ENCODE measurements around the gene GIN1. TPM values are rescaled to one million over a fixed set of nuclear protein-coding genes. Genes with fewer than 3 reads are reported as not detected.
A peak's percentile ranks its signal among the peaks of the same experiment; 100 is the strongest.

GIN1 gene
- total RNA-seq, 1 donor from 2014 or later: 5.4 TPM

DNA sequence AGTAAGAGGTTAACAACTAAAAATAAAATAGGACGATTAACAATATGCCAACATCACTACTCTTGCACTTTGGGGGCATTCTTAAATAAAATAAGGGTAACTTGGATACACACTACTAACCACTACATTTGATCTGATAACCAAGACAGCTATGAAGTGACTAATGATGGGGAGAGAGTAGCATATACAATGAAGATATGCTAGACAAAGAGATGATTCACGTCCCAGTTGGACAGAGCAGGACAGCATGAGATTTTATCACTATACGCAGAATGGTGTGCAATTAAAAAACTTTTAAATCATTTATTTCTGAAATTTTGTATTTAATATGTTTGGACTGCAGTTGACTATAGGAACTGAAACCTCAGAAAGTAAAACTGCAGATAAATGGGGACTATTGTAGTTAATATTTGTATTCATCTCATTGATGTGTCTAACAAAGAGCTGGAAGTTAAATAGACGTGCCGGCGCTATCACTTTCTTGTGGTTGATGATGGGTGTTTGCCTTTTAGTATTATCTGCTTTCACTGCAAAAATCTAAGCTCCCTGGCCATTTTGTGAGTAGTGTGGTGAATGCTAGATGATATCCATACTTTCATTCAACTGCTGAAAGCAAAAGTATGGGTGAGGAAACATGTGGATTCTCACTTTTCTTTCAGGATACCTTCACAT lies 18.7 kb downstream of the GIN1 start:
- FAIRE-seq: no peak
- Histone ChIP-seq H4K20me1 (ENCODE audit: insufficient read depth, low read length) (no peaks in the 10 kb centered on the region), H3K4me2 (ENCODE audit: low read length) (no peak overlapping the region), H3K4me1 (ENCODE audit: insufficient read depth, low read length) (no peaks in the 10 kb centered on the region), H3K27ac (ENCODE audit: low read depth, low read length) (no peak overlapping the region), H3K36me3 (ENCODE audit: insufficient read depth, low read length) (peaks cover 2% of the 10 kb centered on the region), H3K79me2 (ENCODE audit: insufficient read depth, low read length) (no peaks in the 10 kb centered on the region), H3K27me3 (ENCODE audit: insufficient read depth, low read length) (no peaks in the 10 kb centered on the region), H3K9ac (ENCODE audit: low read length) (no peak overlapping the region), H3K4me3 (ENCODE audit: insufficient read depth, low read depth, low read length) (no peak overlapping the region), H2AFZ (ENCODE audit: low read depth, low read length) (no peak overlapping the region), H3K9me3 (ENCODE audit: insufficient read depth, low read depth, low read length) (no peaks in the 10 kb centered on the region)
- TF ChIP-seq, protein P1, sequence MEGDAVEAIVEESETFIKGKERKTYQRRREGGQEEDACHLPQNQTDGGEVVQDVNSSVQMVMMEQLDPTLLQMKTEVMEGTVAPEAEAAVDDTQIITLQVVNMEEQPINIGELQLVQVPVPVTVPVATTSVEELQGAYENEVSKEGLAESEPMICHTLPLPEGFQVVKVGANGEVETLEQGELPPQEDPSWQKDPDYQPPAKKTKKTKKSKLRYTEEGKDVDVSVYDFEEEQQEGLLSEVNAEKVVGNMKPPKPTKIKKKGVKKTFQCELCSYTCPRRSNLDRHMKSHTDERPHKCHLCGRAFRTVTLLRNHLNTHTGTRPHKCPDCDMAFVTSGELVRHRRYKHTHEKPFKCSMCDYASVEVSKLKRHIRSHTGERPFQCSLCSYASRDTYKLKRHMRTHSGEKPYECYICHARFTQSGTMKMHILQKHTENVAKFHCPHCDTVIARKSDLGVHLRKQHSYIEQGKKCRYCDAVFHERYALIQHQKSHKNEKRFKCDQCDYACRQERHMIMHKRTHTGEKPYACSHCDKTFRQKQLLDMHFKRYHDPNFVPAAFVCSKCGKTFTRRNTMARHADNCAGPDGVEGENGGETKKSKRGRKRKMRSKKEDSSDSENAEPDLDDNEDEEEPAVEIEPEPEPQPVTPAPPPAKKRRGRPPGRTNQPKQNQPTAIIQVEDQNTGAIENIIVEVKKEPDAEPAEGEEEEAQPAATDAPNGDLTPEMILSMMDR (IDR thresholded peaks at IDR 0.05; ENCODE audit: insufficient read depth, low read depth, low read length): no peak
- TF ChIP-seq EZH2 (IDR thresholded peaks at IDR 0.05; ENCODE audit: insufficient read depth, low read length): no peak
- H3K4me1 Mint-ChIP-seq (ENCODE audit: low read depth, unreplicated experiment): no peaks in the 10 kb centered on the region
- H3K27ac Mint-ChIP-seq (ENCODE audit: unreplicated experiment): no peak overlapping the region
- no peaks in the 10 kb centered on the region for H3K36me3 Mint-ChIP-seq (ENCODE audit: low read depth, unreplicated experiment)
- no peaks in the 10 kb centered on the region for H3K9me3 Mint-ChIP-seq (ENCODE audit: unreplicated experiment)
- H3K4me3 Mint-ChIP-seq (ENCODE audit: unreplicated experiment): no peak overlapping the region
- DNase-seq (ENCODE audit: low read depth): peak; percentile 24
- H3K27me3 Mint-ChIP-seq (ENCODE audit: low read depth, unreplicated experiment): no peaks in the 10 kb centered on the region

DNA sequence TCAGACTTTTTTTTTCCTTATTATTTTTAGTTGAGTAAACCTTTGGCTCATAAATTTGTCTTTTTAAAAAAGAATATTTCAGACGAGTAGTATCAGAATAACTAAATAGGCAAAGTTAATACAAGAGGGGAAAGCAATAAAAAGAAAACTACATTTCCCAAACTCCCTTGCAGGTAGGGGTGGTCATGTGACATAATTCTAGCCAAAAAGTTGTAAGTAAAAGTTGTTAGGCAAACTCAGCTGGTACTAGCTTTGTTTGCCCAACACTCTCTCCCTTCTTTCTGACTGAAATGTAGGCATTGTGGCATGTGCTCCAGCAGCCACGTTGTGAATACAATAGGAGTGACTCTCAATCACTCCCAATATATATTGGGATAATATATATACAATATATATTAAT lies 20.9 kb downstream of the GIN1 start:
- no peaks in the 10 kb centered on the region for H3K9me3 ChIP-seq (ENCODE audit: insufficient read depth, low read depth, low read length)
- H3K9me3 Mint-ChIP-seq (ENCODE audit: unreplicated experiment): no peaks in the 10 kb centered on the region
- no peaks in the 10 kb centered on the region for H4K20me1 ChIP-seq (ENCODE audit: insufficient read depth, low read length)
- H3K4me3 ChIP-seq (ENCODE audit: insufficient read depth, low read depth, low read length): no peak overlapping the region
- no peaks in the 10 kb centered on the region for H3K79me2 ChIP-seq (ENCODE audit: insufficient read depth, low read length)
- H3K4me1 ChIP-seq (ENCODE audit: insufficient read depth, low read length): no peaks in the 10 kb centered on the region
- no peak overlapping the region for H3K27ac ChIP-seq (ENCODE audit: low read depth, low read length)
- H3K9ac ChIP-seq (ENCODE audit: low read length): no peak overlapping the region
- no peak overlapping the region for H2AFZ ChIP-seq (ENCODE audit: low read depth, low read length)
- TF ChIP-seq, protein P1 (IDR thresholded peaks at IDR 0.05; ENCODE audit: insufficient read depth, low read depth, low read length): no peak
- no peak for TF ChIP-seq EZH2 (IDR thresholded peaks at IDR 0.05; ENCODE audit: insufficient read depth, low read length)
- DNase-seq (ENCODE audit: low read depth) (no peak), FAIRE-seq (no peak)
- H3K4me3 Mint-ChIP-seq (ENCODE audit: unreplicated experiment): no peak overlapping the region
- H3K27me3 Mint-ChIP-seq (ENCODE audit: low read depth, unreplicated experiment): no peaks in the 10 kb centered on the region
- H3K27ac Mint-ChIP-seq (ENCODE audit: unreplicated experiment): no peak overlapping the region
- H3K36me3 Mint-ChIP-seq (ENCODE audit: low read depth, unreplicated experiment): no peaks in the 10 kb centered on the region
- H3K36me3 ChIP-seq (ENCODE audit: insufficient read depth, low read length): peaks cover 2% of the 10 kb centered on the region
- H3K4me1 Mint-ChIP-seq (ENCODE audit: low read depth, unreplicated experiment): no peaks in the 10 kb centered on the region
- no peaks in the 10 kb centered on the region for H3K27me3 ChIP-seq (ENCODE audit: insufficient read depth, low read length)
- H3K4me2 ChIP-seq (ENCODE audit: low read length): no peak overlapping the region

DNA sequence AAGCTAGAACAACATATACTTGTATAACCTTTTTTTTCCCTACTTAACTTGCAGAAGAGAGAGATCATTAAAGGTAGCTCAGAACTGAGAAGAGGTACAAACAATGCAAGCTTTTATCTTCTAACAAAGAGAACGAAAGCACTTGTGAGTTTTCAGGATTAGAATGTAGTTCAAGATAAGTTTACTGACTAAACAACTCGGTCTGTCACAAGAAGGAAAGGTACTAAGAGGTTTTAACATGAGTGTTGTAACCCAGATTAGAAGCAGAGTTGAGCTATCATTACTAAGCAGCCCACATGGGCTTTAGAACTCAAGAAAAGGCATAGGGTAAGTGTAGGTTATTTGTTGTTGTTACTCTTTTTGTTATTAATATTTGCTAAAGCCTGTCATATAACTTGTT lies 25.2 kb downstream of the GIN1 start:
- H4K20me1 ChIP-seq (ENCODE audit: insufficient read depth, low read length): no peaks in the 10 kb centered on the region
- H3K36me3 Mint-ChIP-seq (ENCODE audit: low read depth, unreplicated experiment): peaks cover 2% of the 10 kb centered on the region
- FAIRE-seq: peak; percentile 26

More for the DNA sequence above, 25.2 kb downstream of the GIN1 start:
- Histone ChIP-seq H3K36me3 (ENCODE audit: insufficient read depth, low read length) (no peaks in the 10 kb centered on the region), H3K9ac (ENCODE audit: low read length) (no peak overlapping the region), H3K4me3 (ENCODE audit: insufficient read depth, low read depth, low read length) (no peak overlapping the region), H3K79me2 (ENCODE audit: insufficient read depth, low read length) (no peaks in the 10 kb centered on the region), H3K27me3 (ENCODE audit: insufficient read depth, low read length) (no peaks in the 10 kb centered on the region), H3K27ac (ENCODE audit: low read depth, low read length) (no peak overlapping the region), H3K9me3 (ENCODE audit: insufficient read depth, low read depth, low read length) (no peaks in the 10 kb centered on the region), H3K4me1 (ENCODE audit: insufficient read depth, low read length) (no peaks in the 10 kb centered on the region), H3K4me2 (ENCODE audit: low read length) (no peak overlapping the region), H2AFZ (ENCODE audit: low read depth, low read length) (no peak overlapping the region)
- TF ChIP-seq, protein P1 (IDR thresholded peaks at IDR 0.05; ENCODE audit: insufficient read depth, low read depth, low read length): no peak
- TF ChIP-seq EZH2 (IDR thresholded peaks at IDR 0.05; ENCODE audit: insufficient read depth, low read length): no peak
- no peaks in the 10 kb centered on the region for H3K27me3 Mint-ChIP-seq (ENCODE audit: low read depth, unreplicated experiment)
- DNase-seq (ENCODE audit: low read depth): no peak
- no peaks in the 10 kb centered on the region for H3K9me3 Mint-ChIP-seq (ENCODE audit: unreplicated experiment)
- no peaks in the 10 kb centered on the region for H3K4me1 Mint-ChIP-seq (ENCODE audit: low read depth, unreplicated experiment)
- no peak overlapping the region for H3K4me3 Mint-ChIP-seq (ENCODE audit: unreplicated experiment)
- no peak overlapping the region for H3K27ac Mint-ChIP-seq (ENCODE audit: unreplicated experiment)

Data from astrocyte (in vitro differentiated cells and primary cell).